HG03060 (cell line): ENCODE measurements around the gene TRIM41.

Source experiments
- ATAC-seq: cut with Tn5 transposase; IDR thresholded peaks from one replicate; pipeline ENCODE4 v1.9.1; 2021; ENCODE audit warnings: low read depth, moderate number of reproducible peaks; ENCODE audit not compliant: unreplicated experiment

The TRIM41 gene

GRCh38 chr5:181192337-181193046, 30.6 kb upstream of the TRIM41 start:
- no peak for ATAC-seq

DNA sequence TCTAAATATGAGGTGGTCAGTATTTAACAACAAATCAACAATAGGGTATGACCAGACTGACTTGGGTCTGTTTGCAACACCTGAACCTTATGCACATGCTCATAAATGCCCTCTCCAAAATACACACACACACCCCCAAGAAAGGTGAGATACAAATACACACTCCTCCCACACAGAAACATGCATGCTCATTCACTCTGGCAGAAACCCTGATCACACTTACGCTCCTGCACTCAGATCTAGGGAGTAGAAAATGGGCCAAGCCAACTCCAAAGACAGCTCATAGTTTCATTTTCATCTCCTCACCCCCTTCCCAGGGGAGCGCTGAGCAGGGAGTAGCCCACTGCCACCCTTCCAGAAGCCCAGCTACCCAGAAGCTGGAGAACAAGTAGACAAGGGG, 29.4 kb upstream of the TRIM41 start:
- no peak for ATAC-seq

DNA sequence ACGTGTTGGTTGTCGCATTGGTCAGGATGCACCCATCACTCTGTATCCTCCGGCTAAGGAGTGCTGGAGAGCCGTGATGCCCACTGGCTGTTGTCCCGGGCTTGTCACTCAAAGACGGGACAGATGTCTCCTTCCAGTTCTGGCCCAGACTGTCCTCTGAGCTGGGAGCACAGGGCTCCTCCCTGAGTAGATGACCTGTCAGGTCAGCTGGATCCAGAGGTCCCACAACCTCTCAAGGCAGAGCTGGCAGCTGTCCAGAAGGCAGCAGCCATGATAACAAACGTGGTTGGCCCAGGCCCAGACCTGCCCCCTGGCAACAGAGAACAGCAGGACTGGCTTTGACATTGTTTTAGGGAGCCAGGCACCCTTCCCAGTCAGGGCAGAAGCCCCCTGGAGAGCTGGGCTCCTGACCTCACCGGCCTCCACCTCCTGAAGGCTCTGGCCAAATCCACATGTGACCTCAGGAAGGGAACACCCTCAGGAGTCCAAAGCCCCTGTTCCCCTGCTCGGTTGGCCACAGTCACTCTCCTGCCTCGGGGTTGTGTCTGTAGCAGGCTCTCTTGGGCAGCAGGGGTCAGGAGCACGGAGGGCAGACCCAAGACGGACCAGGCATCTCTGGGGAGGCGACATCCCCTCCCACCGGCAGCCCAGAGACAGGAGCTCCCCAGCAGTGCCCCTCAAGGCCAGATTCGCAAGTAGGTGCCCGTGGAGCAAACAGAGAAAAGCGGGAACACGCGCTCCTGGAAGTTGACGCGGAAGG, 28.4 kb upstream of the TRIM41 start:
- no peak for ATAC-seq

DNA sequence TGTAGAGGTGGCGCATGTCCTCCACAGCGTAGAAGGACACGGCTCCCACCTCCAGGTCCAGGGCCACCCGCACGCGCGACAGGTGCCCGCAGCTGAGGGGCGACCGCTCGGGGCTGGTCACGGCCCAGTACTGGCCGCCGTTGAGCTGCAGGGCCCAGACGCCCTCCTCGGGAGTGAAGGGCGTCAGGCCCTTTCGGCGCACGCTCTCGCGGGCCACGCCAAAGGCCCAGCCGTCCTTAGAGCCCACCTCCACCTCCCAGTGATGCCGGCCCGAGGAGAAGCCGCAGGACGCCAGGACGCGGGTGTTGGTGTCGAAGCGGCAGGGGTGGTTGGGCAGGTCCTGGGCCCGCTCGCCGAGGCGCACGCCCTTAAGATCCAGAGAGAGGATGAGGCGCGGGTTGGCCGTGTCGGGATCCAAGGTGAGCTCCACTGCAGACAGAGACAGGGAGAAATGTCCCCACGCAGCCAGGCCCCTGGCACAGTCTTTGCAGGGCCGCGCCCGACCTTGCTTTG, 27.8 kb upstream of the TRIM41 start:
- no peak for ATAC-seq

GRCh38 chr5:181197326-181197951, 25.6 kb upstream of the TRIM41 start:
- ATAC-seq, result no peak

DNA sequence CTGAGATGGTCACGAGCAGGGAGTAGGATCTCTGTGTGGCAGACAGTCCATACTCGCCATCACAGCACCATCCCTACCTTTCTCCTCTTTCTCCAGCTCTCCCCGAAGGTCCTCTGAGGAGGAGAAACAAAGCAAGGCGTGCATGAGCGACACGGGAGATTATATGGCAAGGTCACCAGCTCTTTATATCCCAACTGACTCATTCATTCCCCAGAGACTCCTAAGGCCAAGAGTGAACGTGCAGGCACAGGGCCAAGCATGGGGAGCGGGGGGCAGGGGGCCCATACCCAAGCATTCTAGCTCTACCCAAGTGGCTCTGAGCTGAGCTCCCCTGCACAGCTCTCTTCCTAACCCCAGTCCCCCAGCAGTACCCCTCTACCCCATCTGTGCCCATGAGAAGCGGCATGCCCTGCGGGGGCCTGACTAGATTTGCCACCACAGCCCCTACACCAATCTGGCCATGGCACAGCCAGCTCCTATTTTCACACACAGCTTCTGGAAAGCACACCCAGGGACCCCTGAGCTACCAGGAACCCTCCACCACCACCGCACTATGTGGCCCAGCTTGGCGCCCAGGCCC, 24.9 kb upstream of the TRIM41 start:
- ATAC-seq, result no peak

DNA sequence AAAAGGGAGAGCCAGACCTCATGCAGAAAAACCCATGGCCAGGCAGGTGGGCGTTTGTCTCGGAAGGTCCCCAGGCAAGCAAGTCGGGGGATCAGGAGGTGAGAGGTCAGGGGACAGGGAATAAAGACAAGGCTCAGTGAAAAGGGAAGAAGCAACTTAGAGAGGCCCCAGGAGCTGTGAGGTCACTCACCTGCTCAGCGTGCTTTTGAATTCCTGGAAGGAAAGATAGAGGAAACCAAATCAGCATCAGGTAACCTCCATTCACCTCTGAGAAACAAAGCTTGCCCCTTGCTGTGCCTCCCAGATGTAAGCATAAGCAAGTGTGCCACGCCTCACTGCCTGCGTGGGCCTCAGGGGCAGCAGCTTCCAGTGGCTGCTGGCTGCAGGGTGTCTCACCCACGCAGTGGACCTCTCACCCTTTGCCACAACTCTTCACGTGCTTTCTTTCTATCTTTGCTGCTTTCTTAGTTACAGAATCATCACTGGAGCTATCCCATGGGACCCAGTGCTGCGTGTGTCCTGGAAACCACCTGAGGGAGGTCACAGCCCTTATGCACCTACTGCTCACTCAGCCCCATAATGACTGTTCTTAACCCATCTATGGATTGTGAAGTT, 24.1 kb upstream of the TRIM41 start:
- peak; percentile 81 for ATAC-seq

GRCh38 chr5:181199881-181200638, 23.0 kb upstream of the TRIM41 start:
- ATAC-seq, result no peak

DNA sequence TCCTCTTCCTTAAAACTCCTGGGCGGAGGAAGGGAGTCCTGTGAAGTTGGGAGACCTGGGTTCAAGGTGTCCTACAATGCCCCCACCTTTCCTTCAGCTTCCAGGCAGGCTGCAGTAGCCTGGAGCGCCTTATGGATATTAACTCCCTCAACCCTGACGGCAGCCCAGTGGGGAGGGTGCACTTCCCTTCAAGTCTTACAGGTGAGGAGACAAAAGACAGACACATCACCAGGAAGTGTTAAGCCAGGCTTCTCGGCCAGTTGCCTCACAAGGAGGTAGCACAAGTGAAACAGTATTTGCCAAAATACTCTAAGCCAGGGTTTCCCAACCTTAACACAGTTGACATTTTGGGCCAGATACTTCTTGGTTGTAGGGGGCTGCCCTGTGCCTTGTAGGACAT, 22.3 kb upstream of the TRIM41 start:
- no peak for ATAC-seq

DNA sequence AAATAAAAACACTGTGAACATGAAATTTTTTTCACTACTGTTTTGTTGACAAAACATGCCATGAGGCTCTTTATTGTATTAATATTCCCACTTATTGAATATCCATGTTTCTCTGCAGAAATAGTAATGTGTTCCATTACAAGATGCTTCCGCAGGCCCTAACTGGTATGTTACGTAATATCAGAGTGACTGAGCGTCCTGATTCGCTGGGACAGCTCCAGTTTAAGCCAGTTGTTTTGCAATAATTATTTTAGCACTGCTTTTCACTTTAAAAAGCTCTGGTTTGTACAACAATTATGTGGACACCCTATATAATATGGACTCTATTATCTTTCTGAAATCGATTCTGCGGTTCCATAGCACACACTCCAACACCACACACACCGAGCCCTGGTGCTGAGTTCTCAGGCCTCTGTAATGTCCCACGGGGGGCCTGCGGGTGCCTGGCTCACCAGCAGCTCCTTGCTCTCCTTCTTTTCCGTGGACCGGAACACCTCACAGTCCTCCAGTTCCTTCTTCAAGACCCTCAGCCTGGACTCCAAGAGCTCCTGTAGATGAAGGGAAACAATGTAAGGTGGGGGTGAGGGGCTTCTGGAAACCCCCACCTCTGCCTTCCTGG, 19.9 kb upstream of the TRIM41 start:
- ATAC-seq, result no peak

DNA sequence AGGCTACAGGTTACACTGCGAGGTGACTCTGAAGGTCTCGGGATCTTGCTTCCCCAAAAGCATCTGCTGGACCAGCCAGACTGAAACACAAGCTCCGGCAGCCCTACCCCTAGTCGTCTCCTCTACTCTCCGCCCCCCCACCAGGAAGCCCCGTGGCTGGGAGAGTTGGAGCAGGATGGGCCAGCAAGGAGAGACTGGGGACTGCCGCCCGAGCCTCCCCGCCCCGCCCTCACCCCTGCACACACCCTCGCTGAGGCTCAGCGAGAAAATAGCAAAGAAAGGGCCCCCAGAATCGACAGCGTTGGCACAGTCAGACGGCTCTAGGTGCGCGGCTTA, 19.3 kb upstream of the TRIM41 start:
- no peak for ATAC-seq

DNA sequence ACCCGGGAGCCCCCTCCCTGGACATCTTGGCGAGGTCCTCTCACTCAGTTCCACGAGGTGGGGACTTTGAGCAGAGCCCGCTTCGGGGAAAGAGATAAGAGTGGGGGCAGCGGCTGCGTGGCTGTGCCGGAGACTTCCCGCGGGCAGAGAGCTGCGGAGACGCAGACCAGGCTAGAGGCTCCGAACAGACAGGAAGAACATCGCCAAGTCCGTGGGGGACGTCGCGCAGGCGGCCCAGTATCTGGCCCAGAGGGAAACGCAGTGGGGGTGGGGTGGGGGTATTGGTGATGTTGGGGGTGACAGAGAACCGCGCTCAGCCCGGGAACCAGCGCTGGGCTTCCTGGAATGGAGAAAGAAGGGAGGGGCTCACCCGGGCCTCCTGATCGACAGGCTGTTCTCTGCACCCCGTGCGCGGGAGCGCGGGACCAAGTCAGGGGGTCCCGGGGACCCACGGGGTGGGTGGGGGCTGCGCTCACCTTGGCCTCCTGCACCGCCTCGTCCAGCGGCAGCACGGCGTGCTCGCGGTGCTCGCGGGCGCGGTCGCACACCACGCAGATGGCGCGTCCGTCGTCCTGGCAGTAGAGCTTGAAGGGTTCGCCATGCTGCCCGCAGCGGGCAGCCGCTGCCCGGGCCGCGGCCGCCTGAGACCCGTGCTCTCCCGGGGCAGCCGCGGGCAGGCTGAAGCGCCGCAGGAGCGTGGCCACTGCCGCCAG, 18.8 kb upstream of the TRIM41 start:
- no peak for ATAC-seq

DNA sequence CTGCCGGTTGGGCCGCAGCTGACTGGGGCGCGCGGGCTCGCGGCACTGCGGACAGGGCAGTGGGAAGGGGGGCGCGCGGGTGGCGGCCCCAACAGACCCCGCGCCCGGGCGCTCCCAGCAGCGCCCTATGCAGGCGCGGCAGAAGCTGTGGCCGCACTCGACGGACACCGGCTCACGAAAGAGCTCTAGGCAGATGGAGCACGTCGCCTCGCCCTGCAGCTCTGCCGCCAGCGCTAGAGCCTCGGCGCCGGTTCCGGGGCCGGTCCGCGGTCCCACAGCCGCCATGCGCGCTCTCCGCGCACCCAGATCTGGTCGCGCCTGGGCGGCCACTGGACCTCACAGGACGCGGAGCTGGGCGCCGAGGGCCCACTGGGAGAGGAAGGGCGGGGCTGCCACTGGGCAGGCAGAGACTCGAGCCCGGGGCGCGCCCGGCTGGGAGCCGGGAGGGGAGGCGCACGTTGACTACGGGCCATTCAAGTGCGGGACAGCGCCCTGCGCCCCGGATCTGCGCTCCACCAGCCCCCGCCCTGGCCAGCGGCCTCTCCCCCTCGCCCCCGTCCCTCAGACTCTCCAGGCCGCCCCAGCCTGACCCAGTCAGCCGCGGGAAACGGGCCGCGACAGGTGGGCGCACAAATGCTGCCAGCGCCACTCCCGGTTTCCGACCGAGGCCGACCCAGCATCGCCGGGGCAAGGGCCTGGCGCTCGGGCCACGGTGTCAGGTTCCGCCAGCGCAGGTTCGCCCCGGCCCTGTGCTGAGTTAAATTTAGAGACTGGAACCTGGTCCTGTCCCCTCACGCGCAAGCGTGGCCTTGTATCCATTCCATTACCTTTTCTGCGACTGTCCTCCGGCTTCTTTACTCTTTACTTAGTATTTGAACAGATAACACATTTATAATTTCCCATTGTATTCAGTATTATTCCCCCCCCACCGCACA, 18.0 kb upstream of the TRIM41 start, which contains the start of gene TRIM7:
TRIM7 (minus strand) TSS at position 371 of the 935 bp plus-strand sequence; CDS start at position 285, 86 bp downstream.
- ATAC-seq, result no peak

DNA sequence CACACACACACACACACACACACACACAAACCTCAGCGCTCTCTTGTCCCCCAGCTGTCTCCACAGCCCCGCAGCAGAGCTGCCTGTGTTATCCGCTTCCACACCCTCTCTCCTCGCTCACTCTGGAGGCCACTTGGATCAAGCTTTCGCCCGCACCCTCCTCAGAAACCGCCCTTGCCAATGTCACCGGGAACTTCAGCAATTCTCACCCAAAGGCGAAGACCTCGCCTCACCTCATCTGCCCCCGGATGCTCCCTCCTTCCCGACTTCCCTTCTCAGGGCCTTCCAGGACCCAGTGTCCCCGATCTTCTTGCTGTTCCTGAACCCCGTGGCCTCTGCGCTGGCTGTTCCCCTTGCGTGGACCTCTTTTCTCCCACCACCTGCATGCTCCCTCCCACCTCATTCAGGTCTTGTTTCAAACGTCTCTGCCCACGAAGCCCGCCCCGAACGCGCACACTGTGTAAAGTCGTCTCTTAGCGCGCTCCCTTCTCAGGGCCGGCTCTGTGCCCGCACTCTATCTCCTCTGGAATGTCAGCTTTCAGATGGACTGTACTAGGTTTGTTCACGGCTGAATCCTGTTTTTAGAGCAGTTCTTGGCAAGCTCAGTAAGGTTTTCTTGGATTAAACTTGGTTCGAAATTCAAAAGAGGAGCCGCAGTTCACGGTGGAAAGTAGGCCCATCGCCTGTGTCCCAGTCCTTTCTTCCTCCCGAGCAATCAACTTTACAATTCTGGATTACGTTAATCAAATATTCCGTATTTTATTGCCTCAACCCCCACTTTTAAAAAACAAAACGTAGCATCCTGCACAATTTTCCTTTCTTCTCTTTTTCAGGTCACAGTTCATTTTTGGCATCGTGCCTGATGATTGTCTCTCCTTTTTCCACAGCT, 17.1 kb upstream of the TRIM41 start:
- ATAC-seq, result no peak

DNA sequence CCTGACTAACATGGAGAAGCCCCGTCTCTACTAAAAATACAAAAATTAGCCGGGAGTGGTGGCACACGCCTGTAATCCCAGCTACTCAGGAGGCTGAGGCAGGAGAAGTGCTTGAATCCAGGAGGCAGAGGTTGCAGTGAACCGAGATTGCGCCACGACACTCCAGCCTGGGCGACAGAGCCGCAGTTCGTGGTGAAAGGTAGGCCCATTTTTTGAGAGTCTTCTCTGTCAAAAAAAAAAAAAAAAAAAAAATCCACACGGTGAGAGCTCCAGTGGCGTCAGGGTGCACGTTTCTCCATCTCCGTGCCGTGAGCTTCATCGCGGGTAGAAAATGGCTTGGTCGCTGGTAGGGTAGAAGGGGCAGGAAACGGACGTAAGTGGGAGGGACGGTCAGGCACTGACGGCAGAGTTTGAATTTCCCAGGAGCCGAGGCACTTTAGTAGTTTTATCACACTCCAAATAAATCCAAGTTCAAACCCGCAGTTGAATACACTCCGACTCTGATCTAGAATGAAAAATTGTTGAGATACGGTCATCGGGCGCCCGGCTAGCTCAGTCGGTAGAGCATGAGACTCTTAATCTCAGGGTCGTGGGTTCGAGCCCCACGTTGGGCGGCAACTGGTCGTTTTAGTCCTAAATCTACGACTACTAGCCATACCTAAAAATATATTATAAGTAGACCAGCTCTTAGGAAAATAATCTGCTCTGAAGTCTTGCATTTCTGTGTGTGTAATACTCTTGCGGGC, 15.7 kb upstream of the TRIM41 start:
- peak; percentile 35 for ATAC-seq

DNA sequence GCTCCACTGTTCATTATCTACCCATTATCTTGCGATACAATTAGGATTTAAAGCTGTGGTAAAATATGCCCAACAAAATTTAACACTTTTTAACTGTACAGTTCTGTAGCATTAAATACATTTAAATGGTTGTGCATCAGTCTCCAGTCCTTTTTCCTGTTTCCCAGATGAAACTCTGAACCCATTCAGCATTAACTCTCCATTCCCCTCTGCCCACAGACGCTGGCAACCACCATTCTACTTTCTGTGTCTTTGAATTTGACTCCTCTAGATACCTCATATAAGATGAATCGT, 15.2 kb upstream of the TRIM41 start:
- no peak for ATAC-seq
